Stimulated activated CD8-positive, alpha-beta memory T cell treated with anti-CD3 and anti-CD28 coated beads, Interleukin-12 subunit alpha, Interleukin-12 subunit beta, amount 100 ng/mL, for 4 hours (primary cell): ENCODE data around the gene RRP15.
A peak's percentile ranks its signal among the peaks of the same experiment; 100 is the strongest.

Experiments
- DNase-seq: peaks from one replicate; pipeline ENCODE4 v3.0.0-alpha.2; 2020; ENCODE audit warnings: low read depth

RRP15 gene

DNA sequence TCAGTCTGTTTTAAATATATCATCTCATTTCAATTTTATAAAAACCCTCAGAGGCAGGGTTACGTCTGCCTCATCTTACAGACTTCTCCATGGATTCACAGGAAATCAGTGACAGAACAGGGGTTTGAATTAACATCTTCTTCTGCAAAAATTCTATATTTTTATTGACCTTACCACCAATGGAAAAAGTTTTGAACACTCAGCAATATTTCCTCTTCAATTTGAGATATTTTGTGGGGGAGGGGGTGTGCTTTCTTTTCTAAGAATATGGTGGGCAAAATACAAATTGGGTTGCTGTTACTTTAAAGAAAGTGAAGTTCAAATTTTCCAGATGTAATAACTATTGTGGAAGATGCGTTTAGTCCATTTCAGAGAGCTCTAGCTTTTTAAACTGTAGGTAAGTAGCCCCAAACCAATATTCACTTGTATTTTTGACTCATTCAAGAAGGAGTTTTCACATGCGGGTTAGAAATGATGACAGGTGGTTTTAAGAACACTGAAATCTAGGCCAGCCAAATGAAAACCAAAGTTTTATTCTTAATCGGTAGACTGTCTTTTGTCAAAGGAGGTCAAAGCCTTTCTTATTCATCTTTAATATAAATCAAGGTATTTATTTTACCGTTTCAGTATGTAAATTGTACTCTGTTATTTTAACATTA lies 77.5 kb downstream of the RRP15 start:
- DNase-seq = no peak

DNA sequence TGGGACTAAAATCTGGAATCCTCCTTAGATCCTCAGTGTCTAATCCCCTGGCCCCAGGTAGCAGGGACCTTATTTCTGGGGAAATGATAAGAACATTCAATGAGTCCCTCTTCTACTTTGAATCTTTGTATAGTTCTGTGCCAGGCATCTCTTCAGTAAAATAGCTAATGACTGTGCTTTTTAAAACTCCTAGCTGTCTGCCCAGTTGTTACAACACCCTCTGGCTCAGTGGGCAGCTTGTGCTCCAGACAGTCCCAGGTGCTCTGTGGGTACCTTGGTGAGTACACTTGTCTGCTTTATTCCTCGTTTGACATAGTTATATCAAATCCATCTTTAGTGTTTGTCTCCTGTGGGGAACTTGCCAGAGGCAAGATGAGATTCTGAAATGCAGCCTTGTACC lies 78.0 kb downstream of the RRP15 start:
- DNase-seq = no peak

DNA sequence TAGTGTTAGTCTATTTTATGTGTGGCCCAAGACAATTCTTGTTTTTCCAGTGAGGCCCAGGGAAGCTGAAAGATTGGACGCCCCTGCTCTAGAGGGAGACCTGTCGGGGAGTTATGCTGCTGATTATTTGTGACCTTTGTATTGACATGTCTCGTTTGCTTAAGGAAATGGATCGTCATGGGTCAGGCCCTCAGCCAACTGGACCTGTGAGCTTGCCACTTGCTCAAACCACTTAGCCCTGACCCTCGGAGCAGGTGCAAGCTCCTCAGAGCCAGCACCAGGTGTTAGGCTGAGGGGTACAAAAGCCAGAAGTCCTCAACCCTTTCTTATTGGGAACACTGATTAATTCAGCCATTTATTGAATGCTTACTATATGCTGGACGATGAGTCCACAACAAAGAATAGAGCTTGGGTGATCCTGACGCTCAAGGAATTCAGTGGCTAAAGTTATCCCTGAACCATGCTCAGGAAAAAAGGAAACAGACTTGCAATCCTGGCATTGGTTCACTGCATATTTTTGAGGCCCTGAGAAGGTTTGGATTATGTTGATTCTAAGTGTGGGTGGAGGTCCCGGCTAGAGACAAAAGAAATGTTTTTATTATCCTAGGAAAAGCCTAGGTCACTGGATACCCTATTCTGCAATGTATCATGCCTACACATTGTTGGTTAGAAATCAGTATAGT lies 79.1 kb downstream of the RRP15 start:
- DNase-seq = no peak

DNA sequence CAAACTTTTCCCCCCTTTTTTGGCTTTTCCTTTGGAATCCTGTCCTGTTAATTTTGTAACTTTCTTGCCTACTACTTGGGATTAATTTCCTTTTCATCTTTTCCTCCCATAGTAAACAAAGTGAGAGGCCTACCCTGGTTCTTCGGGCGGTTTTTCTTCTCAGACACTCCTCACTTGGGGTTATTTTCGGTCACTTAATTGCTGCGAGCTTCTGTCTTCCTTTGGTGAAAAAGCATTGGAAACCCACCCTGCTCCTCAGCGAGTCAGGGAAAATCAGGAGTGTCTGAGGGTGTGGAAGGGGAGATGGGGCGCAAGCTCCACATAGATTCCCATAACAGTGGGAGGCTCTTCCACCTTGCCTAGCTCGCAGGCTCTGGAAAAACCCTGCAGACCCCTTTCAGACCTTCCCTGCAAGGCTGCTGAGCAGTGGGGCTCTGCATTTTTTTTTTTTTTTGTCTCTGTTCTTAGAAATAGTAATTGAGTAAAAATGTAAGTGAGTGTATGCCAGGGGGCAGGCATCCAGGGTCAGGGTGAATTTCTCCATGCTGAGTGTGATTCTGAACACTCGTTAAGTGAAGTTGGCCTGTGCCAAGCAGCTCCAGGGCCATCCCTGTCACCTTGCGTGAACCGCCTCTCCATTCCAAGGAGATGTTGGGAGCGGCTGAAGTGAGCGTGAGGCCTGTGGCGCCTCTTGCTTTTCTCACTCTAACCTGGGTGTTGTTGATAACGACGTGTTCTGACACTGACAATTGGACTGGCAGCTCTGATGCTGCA lies 80.3 kb downstream of the RRP15 start:
- no peak for DNase-seq

DNA sequence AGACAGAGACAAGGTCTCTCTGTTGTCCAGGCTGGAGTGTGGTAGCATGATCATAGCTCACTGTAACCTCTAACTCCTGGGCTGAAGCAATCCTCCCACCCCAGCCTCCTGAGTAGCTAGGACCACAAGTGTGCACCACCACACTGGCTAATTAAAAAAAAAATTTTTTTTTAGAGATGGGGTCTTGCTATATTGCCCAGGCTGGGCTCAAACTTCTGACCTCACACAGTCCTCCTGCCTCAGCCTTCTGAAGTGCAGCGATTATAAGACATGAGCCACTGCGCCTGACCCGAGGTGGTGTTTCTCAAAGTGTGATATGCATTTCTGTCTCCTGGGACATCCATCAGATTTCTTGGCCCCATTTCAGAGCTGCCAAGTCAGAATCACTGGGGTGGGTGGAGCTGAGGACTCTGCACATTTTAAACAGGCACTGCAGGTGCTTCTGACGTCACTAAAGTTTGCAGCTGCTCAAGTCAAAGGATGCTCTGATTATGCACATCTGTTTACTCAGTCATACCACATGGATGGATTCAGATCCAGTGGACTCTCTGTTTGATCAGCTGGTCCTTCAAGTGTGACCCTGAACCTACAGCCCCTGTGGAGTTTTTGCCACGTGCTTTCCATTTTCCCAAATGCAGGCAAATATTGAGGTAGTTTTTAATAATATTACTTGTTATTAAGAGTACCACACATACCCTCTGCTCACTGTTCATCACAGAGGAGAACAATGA lies 81.4 kb downstream of the RRP15 start:
- no peak for DNase-seq

DNA sequence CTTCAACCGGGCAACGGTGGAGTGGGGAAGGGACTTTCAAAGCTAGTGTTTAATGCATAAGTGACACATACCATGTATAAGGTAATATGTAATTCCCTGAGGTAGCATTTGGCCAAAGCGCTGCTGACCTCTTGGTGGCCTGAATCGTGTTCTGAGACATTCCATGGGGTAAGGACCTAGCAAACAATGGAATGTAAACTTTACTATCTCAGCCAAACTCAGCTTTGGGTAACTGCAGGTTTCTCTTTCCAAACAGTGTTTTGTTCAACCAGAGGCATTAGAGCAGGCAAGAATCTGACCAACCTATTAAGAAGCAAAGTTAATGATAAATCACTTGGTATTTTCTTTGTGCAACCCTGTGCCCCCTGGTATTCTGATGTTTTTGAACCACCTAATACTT lies 82.0 kb downstream of the RRP15 start:
- no peak for DNase-seq

DNA sequence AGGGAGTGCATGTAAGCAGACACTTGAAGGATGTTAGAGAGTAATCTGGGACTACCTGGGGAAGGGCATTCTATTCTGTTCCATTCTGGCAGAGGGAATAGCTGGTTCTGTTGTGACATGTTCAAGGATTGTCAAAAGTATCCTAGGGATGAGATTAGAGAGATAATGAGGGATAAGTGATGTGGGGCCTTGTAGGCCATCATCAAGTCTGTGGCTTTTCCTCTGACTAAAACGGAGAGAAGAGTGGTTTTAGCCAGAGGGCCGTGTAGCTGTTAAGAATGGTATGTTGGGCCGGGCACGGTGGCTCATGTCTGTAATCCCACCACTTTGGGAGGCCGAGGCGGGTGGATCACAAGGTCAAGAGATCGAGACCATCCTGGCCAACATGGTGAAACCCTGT lies 83.6 kb downstream of the RRP15 start:
- DNase-seq = no peak

DNA sequence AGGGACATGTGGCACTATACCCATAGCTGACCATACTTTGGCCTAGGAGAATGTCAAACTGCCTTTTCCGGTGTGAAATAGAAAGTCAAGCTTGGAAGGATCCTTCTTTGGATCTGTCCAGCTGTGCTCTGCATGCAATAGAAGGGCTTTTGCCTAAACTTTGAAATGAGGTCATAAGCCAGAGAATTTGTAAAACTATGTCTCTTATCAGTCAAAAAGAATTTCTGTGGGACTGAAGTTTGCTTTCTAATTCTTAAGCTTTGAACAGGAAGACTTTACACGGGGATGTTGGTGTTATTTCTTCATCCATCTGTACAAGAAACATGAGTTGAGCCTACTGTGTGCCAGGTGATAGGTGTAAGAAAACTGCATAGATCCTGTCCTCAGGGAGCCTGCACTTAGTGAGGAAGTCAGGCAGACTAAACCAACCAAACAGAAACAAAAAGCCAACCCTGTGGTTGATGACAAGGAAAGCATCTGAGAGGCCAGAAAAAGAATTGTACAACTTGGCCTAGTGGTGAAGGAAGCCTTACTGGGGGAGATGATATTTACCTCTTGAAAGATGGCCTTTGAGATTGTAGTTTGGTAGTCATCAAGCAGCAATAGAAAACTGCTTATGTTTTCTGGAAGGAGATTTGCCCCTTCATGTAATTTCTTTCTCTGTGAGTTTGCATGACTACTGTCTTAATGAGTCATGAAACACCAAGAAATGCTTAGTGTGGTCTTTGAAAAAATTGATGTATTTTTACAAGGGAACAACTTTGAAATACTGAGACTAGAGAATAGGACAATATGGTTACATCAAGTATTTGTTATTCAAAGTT lies 84.8 kb downstream of the RRP15 start:
- no peak for DNase-seq

DNA sequence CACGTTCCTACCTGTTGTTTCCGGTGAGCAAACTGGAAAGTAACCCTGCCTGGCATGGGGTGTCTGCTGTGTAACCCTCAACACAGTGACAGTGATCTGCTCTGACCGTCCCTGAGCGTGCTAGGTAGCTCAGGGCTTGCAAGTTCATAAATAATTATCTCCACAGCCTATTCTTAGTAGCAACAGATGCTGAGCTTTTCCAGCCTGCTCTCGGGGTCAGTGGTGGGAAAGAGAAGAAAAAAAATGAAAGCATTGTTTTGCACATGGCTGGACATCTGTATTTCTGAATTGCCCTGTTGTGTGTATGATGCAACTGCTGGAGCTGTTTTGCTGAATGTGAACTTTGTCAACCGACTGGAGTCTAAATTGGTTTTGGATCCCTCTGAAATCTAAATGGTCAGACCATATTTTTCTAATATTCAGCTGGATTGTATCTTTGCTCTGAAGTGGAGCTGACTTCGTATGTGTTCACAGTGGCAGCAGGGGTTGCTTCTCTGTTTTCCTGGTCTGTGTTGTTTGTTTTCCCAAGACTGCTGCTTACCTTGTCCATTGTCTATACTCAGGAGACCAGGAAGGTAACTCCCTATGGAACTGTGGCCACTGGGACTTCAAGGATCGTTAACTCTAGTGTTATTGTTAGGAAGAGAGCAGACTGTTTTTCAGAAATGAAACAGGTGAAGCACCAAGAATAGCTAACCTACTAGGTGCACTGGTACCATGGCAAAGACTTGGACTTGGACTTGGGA lies 87.0 kb downstream of the RRP15 start:
- DNase-seq = no peak

DNA sequence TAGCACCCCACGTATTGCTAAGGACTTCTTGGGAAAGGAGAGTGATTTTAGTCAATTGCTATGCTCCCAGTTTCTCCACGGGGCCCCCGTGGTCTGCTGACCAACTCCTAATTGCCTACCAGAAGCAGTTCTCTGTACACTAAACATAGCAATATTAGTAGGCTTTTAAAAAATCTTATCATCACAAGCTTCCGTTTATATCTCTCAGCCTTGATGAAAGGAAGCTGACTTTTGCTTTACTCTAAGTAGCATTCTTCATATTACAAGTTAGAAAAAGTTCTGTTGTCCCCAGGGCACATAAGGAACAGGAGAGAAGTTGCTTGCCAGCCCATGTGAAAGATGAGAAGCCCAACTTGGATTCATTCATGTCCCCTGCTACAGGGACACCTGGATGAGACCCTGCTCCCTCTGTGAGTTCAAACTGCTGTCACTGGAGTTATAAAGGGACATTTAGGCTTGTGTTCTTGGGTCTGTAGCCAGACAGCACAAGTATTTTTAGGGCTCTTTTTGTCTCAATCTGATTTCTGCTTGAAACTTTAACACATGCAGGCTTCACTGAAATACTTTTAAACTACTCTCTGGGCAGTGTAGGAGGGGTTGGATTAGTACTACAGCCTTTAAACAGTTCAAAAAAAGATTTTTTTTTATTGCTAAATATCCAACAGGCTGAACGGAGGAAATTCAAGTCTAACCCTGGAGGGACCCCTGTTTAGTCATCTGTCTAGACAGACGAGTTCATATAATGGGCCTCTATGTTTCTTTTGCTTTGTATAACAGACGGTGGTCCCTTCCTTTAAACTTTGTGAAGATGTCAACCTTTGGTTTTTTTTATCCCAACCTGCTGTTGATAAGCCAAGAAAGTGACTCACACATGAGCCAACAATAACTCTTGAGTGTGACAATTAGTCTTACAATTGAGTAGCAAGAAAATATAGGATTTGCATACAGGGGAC lies 89.6 kb downstream of the RRP15 start:
- no peak for DNase-seq

DNA sequence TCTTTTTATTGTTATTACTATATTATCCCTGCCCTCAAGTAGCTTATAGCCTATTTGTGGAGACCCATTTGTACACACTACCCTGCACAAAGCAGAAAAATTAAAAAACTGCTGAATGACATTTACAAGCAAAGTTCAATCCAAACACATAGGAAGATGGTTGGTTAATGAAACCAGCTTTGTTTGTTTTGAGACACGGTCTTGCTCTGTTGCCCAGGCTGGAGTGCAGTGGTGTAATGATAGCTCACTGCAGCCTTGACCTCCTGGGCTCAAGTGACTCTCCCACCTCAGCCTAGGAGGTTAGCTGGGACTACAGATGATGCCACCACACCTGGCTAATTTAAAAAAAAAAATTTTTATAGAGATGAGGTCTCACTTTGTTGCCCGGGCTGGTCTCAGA lies 91.6 kb downstream of the RRP15 start:
- no peak for DNase-seq

DNA sequence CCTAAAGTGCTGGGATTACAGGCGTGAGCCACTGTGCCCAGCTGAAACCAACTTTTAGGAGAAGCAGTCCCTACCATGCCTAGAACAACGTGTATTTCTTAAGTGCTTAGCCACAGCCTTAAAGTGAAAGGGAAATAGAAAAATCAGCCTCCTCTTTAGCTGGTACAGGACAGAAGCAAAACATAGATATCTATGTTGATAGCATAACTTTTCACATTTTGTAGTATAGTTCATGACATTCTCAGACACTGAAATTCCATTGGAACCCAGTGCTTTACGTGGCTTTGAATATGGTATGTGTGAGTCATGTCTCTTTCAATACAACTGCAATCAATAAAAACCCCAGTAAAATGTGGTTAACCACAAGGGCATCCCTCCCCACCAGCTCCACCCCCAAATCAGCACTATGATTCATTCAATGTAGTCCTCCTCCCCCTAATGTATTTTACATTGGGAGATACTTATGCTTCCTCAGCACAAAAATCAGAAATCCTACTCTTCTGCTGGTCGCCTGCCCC lies 92.1 kb downstream of the RRP15 start:
- DNase-seq = peak; percentile 40

DNA sequence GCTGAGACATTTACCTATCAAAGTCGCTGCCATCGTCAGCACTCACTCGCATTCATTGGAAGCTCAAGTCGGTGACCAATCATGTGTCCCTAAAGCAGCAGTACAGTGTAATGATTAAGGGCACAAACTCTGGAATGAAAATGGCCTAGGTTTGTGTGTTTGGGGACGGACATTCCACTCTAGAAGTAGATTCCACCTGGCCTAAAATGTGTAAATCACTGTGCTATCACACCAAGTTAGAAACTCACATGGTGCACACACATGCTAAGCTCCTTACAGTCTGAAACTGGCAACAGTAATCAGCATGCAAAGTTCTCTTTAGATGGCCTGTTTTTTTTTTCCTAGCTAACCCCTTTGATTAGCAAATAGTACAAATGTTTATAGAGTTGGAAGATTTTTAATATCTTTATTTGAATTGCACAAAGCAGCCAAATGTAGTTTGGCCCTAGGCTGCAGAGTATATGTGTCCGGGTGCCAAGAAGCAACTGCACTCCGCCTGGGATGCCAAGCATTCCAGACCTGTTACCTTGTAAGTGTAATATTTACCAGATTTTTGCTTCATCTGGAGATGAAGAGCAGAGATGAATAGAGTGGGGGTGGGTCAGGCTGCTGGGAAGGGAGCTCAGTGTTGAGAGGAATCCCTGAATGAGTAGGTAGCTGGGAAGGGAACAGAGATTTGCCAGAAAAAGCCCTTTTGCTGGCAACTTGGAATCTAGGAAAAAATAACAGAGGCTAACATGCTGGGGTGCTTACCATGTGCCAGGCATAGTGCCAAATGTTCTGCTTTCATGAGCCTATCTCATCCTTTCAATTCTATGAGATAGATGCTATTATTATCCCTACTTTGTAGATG lies 95.3 kb downstream of the RRP15 start:
- DNase-seq = no peak

DNA sequence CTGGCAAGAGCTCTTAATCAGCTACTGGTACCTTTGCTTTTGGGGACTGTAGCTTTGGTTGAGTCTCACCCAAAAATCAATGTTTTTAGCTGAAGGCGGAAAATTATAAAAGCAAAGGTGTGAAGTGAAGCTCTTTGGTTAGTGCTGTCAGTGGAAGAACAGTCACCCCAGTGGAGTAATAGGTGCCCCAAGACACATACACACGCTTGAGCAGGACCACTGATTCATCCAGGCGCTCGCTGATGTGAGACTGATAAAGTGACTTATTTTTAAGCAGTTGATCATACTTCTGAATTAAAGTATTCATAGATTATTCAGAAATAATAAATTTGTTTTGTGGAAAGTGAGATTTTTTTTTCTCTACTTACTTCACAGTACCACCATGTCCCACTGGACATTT lies 97.2 kb downstream of the RRP15 start:
- no peak for DNase-seq

DNA sequence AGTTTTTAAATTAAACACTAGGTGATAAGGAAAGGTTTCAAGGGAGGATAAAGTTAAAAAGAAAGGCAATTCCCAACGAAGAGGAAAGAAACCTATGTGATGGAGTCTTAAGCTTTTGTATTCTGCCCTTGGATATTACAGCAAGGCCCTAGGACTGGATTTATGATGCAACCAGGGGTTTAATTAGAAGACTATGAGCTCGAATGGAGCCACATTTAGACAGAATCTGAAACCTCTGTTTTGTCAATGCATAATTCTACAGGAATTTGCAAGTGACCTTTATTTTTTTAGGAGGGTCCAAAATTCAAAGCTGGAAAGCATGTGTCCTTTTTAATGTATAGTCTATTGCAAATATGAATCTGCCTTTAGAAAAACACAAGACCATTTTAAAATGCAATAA lies 98.0 kb downstream of the RRP15 start:
- DNase-seq = no peak

DNA sequence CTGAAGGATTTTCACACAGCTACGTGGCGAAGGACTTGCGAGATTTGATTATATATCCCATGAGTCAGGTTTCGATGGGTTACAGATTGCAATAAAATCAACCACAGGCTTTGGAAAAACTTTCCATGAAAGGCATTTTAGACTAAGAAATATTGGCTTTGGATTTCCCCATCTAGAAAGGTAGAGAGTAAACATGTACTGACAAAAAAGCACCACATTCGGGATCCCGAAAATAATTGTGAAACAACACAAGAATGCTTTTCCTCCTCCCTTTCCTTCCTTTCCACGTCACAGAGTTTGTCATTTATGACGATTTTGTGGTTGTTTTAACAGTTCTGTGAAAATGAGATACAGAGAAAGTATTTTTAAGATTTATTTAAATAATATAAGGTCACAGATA lies 98.6 kb downstream of the RRP15 start:
- DNase-seq = no peak

DNA sequence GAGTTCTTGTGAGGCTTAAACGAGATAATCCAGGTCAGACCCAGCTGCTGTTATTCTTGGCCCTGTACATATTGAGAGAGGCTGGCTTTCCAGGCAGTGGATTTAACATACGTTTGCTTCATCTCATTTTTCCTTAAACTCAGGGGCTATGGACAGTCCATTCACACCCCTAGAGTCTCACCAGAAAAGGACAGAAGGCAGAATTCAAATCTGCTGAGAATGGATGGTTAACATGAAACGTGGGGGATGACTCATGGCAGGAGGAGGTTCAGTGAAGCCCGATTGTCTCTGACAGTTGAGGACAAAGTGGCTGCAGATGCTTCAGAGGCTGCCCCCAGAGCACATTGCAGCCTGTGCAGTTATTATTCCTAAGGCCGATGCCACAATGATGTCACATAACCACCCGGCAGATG lies 99.5 kb downstream of the RRP15 start:
- no peak for DNase-seq
